Measurements from ENCODE around the gene BCAP29.

The BCAP29 gene

GRCh38 chr7:107668296-107668695 is 88.2 kb downstream of the BCAP29 start:
- no peak for DNase-seq (ENCODE audit: low read depth)

Data from fibroblast of the conjunctiva (primary cell).